Measurements from ENCODE around the gene NOS1AP.
"Not testable (repeated sequence)": the region's sequence is repeated elsewhere in the genome, so short reads cannot be mapped to it uniquely, and the experiment has no call there.

Gene NOS1AP

DNA sequence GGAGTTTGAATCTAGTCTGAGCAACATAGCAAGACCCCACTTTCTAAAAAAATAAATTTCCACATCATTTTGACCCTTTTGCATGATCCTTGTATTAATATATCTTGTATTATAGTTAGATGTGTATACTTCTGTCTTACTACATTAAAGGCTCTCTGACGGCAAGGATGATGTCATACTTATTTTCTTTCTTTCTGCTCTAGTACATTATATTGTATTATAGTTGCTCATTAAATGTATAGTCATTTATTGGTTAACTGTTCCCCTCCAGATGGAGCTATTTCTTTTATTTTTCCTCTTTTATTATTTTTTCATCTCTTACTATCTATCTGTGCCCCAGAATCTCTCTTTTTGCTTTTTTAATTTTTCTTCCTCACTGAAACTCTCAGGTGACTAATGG lies 30.9 kb upstream of the NOS1AP start:
- Mint-ChIP-seq H3K27me3 (peaks cover 8% of the 10 kb centered on the region), H3K4me1 (ENCODE audit: low read depth) (peaks cover 11% of the 10 kb centered on the region), H3K4me3 (no peak overlapping the region), H3K9me3 (peaks cover 4% of the 10 kb centered on the region), H3K27ac (no peak overlapping the region), H3K36me3 (ENCODE audit: low read depth) (no peaks in the 10 kb centered on the region)
- no peak for DNase-seq

DNA sequence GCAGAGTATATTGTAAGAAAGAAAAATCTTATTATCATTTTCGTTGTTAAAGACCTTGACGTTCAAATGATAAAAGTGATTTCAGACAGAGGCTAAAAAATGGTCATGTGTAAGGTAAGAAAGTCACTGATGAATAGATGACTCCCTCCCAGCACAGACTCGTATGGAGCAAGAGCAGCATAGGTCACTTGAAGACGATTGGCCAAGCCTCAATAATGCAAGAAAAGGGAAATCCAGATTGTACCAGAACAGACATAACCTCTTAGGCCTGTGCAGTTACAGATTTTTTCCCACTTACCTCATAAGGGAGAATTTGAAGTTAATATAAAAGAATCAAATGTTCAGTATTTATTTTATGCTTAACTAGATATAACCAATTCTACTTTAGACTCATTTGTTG lies 29.5 kb upstream of the NOS1AP start:
- Mint-ChIP-seq H3K4me1 (ENCODE audit: low read depth) (peaks cover 10% of the 10 kb centered on the region), H3K4me3 (no peak overlapping the region), H3K27me3 (peaks cover 4% of the 10 kb centered on the region), H3K9me3 (peaks cover 4% of the 10 kb centered on the region), H3K36me3 (ENCODE audit: low read depth) (no peaks in the 10 kb centered on the region), H3K27ac (no peak overlapping the region)
- no peak for DNase-seq

DNA sequence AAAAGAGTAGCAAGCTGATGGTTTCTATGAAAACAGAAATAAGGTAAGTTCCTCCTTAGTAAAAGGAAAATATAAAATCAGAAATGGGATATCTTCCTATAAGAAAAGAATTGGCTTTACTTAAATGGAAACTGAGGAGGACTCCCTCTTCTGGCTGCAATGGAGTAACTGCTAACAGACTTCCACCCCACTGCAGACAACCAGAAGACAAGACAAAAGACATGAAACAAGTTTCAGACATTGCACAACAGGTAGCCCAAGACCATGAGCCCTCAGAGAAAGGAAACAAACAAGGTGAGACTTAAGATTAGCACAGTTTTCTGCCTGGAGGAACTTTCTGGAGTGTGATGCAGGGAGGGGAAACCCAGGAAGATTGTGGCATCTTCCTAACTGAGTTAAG lies 28.8 kb upstream of the NOS1AP start:
- no peak for DNase-seq
- Mint-ChIP-seq H3K27ac (no peak overlapping the region), H3K36me3 (ENCODE audit: low read depth) (no peaks in the 10 kb centered on the region)

DNA sequence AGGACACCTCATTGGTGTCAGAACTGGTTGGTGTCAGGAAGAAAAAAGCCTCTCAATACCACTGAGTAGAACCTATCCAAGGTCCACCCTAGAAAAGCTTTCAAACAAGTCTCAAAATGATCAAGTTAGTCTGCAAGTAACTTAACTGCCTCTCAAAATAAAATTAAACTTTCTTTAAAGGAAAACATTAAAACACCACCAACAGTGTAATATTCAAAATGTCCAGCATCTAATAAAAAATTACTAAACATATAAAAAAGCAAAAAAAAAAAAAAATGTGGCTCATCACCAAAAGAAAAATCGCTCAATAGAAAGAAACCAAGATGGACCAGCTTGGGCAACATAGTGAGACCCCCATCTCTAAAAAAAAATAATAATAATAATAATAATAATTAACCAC lies 27.1 kb upstream of the NOS1AP start:
- H3K27me3 Mint-ChIP-seq, result peaks cover 4% of the 10 kb centered on the region
- H3K9me3 Mint-ChIP-seq, result peaks cover 4% of the 10 kb centered on the region

More for the DNA sequence above, 28.8 kb upstream of the NOS1AP start:
- H3K27me3 Mint-ChIP-seq, result peaks cover 4% of the 10 kb centered on the region
- H3K9me3 Mint-ChIP-seq, result peaks cover 4% of the 10 kb centered on the region
- H3K4me1 Mint-ChIP-seq (ENCODE audit: low read depth), result peaks cover 3% of the 10 kb centered on the region
- H3K4me3 Mint-ChIP-seq, result no peak overlapping the region

DNA sequence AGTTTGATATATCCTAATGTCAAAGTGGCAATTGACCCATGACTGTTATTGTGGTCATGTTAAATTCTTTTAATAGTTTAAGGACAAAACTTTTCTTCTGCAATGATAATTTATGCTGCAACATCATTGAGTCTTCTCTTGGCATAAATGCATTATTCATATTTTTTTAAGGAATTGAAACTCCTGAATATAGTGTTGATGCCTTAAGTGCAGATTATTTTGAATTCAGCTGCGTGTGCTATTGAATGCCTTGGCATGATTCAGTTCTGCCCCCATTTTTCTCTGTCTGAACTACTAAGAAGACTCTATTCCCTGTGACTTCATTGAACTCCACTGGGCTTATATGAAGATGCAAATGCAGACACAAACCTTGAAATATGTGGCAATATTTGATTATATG lies 22.6 kb upstream of the NOS1AP start:
- Mint-ChIP-seq H3K27ac (no peak overlapping the region), H3K4me3 (no peak overlapping the region), H3K36me3 (ENCODE audit: low read depth) (no peaks in the 10 kb centered on the region), H3K27me3 (peaks cover 11% of the 10 kb centered on the region), H3K4me1 (ENCODE audit: low read depth) (no peaks in the 10 kb centered on the region), H3K9me3 (peaks cover 3% of the 10 kb centered on the region)
- no peak for DNase-seq

More for the DNA sequence above, 27.1 kb upstream of the NOS1AP start:
- no peak overlapping the region for H3K4me3 Mint-ChIP-seq
- no peaks in the 10 kb centered on the region for H3K4me1 Mint-ChIP-seq (ENCODE audit: low read depth)
- DNase-seq, result no peak
- H3K36me3 Mint-ChIP-seq (ENCODE audit: low read depth), result no peaks in the 10 kb centered on the region
- no peak overlapping the region for H3K27ac Mint-ChIP-seq

DNA sequence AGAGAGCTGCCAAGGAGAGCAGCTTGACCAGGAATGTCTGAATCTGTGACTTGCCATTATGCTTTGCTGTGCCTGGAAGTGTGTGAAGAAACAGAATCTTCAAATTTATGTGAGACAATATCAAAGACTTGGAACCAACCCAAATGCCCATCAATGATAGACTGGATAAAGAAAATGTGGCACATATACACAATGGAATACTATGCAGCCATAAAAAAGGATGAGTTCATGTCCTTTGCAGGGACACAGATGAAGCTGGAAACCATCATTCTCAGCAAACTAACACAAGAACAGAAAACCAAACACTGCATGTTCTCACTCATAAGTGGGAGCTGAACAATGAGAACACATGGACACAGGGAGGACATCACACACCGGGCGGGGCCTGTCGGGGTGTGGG lies 15.5 kb upstream of the NOS1AP start:
- not testable (repeated sequence) for H3K4me1 Mint-ChIP-seq (ENCODE audit: low read depth); H3K27ac Mint-ChIP-seq

DNA sequence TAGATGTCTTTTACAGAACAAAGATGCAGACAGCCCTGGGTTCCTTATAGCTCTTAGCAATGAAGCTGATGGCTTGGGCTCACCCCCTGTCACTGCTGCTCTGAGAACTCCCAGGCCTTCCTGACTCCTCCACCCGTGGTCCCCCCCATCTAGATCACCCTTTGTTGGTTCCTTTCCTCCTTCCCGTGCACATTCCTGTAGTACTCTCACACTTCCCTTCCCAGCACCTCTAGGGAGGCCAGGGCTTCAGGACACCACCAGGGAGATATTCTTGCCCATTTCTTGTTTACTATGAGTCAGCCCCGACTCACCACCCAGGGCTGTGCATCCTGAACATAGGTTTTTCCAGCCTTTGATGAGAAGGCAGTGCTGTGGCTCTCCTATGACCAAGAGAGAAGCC lies 14.4 kb upstream of the NOS1AP start:
- Mint-ChIP-seq H3K27me3 (peaks cover 7% of the 10 kb centered on the region), H3K36me3 (ENCODE audit: low read depth) (no peaks in the 10 kb centered on the region), H3K4me1 (ENCODE audit: low read depth) (no peaks in the 10 kb centered on the region), H3K4me3 (no peak overlapping the region), H3K27ac (no peak overlapping the region), H3K9me3 (no peaks in the 10 kb centered on the region)
- no peak for DNase-seq

More for the DNA sequence above, 15.5 kb upstream of the NOS1AP start:
- H3K27me3 Mint-ChIP-seq; H3K4me3 Mint-ChIP-seq; H3K9me3 Mint-ChIP-seq; H3K36me3 Mint-ChIP-seq (ENCODE audit: low read depth); DNase-seq: not testable (repeated sequence)

DNA sequence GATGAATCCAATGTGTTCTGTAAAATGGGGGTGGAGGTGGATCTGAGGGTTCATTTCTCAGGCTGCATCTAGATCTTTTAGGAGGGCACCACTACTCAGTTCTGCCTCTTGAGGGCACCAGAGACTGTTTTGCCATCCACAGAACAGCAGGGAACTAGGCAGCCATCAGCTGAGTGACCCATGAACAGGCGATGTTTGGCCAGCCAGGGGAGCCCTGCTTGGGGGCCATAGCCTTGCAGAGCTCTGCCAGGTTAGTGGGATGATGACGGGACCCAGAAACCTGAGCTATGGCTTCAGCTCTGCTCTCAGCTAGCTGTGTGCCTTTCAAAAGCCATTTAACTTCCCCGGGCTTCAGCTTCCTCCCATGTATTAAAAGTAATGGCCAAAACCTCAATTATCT lies 13.4 kb upstream of the NOS1AP start:
- DNase-seq, result peak; percentile 53
- Mint-ChIP-seq H3K9me3 (no peaks in the 10 kb centered on the region), H3K27ac (no peak overlapping the region), H3K4me3 (no peak overlapping the region), H3K27me3 (peaks cover 7% of the 10 kb centered on the region), H3K36me3 (ENCODE audit: low read depth) (no peaks in the 10 kb centered on the region), H3K4me1 (ENCODE audit: low read depth) (no peaks in the 10 kb centered on the region)

DNA sequence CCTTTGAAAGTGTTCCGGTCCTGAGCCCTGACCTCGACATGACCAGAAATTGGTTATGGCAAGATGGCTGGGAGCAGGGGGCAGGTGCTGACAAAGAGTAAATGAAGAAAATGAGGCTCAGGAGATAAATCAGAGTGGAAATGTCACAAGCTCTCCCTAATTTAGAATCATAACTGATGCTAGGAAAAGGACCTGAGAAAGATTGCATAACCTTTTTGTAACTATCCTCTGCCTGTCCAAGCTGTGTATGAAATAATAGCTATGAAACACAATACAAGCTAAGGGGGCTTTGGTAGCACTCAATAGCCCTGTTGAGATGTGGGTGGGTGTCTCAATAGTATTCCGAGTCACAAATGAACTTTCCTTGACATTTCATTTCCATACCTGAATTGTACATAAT lies 12.9 kb upstream of the NOS1AP start:
- no peak for DNase-seq
- H3K4me1 Mint-ChIP-seq (ENCODE audit: low read depth), result no peaks in the 10 kb centered on the region
- no peaks in the 10 kb centered on the region for H3K36me3 Mint-ChIP-seq (ENCODE audit: low read depth)
- H3K9me3 Mint-ChIP-seq, result no peaks in the 10 kb centered on the region
- H3K27ac Mint-ChIP-seq, result no peak overlapping the region
- no peak overlapping the region for H3K4me3 Mint-ChIP-seq
- H3K27me3 Mint-ChIP-seq, result peaks cover 7% of the 10 kb centered on the region

DNA sequence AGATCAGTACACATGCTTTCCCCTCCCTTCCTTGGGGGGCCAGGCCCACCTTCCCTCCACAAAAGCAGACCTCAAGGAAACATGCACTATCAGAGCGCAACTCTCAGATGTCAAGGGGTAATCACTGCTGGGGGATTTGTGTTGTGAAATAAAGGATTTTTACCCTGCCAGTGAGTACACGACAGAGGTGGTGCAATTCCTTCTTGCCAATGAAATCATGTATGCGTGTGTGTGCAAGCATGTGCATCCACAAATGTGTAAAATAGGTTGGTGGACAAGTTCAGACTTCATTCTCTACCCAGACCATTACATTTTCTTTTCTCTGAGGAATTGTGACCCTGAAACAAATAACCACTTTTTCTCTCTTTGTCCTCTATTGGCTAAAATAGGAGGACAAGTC lies 9.8 kb upstream of the NOS1AP start:
- Mint-ChIP-seq H3K9me3 (no peaks in the 10 kb centered on the region), H3K4me3 (no peak overlapping the region), H3K27me3 (peaks cover 22% of the 10 kb centered on the region), H3K36me3 (ENCODE audit: low read depth) (no peaks in the 10 kb centered on the region), H3K4me1 (ENCODE audit: low read depth) (no peaks in the 10 kb centered on the region), H3K27ac (no peak overlapping the region)
- DNase-seq, result no peak

DNA sequence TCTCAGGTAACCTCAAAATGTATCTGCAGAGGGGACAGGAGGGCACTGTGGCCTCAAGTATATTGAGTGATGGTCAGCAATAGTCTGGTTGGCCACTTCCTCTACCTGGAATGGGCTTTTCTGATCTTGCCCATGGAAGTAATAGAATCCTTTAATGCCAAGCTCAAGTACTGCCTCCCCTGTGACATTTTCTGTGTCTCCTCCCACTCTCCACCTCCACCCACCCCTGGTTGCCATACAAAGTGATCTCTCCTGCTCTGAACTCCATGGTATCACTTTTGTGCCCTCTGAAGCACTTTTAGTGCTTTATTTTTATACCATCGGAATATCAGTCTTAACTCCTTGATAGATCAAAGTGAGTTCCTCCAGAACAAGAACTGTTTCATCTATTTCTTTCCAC lies 9.2 kb upstream of the NOS1AP start:
- Mint-ChIP-seq H3K4me1 (ENCODE audit: low read depth) (peaks cover under 1% of the 10 kb centered on the region), H3K27me3 (peaks cover 28% of the 10 kb centered on the region), H3K9me3 (no peaks in the 10 kb centered on the region), H3K27ac (no peak overlapping the region), H3K36me3 (ENCODE audit: low read depth) (no peaks in the 10 kb centered on the region), H3K4me3 (no peak overlapping the region)
- DNase-seq, result no peak

DNA sequence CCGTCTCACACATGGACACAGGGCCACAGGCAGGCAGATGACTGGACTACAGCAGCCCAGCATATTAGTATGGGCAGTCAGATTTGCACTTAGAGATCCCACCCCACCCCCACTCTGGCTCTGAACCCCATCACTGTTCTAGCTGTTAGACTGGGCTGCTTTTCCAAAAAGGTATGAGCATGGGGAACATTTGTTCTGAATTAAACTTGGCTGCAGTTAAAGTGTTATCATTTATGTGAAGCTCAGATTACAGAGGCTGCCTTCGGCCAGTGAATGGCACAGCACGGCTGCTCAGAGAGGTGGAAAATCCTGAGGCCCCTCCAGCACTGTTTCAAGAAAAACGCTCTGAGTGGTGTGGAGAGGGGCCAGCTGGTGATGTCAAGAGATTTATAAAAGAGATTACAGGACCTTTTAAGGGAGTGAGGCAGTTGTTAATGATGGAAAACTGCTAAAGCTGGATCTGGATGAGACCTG lies 6.9 kb upstream of the NOS1AP start:
- peaks cover 41% of the 10 kb centered on the region for H3K27me3 Mint-ChIP-seq
- no peaks in the 10 kb centered on the region for H3K9me3 Mint-ChIP-seq
- no peaks in the 10 kb centered on the region for H3K36me3 Mint-ChIP-seq (ENCODE audit: low read depth)
- H3K27ac Mint-ChIP-seq, result no peak overlapping the region
- H3K4me3 Mint-ChIP-seq, result no peak overlapping the region
- peaks cover 2% of the 10 kb centered on the region for H3K4me1 Mint-ChIP-seq (ENCODE audit: low read depth)
- no peak for DNase-seq

DNA sequence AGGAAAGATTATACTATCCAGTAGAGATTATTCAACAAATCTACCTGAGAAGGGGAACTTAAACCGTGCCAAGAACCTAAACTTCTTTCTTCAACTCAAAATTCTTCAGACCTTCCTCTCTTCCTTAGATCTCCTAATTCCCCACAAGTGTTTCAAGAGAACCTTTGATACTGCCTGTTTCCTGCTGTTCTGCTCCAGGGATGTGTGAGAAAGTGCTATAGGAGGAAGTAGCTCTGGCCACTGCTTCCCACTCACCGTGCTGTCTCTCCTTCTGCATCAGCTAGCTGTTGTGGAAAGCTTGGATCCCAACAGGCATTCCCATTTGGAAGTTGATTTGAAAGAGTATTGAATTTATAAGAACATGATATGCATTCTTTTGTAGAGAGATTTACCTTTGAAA lies 4.5 kb upstream of the NOS1AP start:
- no peaks in the 10 kb centered on the region for H3K9me3 Mint-ChIP-seq
- no peaks in the 10 kb centered on the region for H3K36me3 Mint-ChIP-seq (ENCODE audit: low read depth)
- no peak overlapping the region for H3K4me3 Mint-ChIP-seq
- no peak for DNase-seq
- H3K4me1 Mint-ChIP-seq (ENCODE audit: low read depth), result peaks cover 5% of the 10 kb centered on the region
- peaks cover 58% of the 10 kb centered on the region for H3K27me3 Mint-ChIP-seq
- no peak overlapping the region for H3K27ac Mint-ChIP-seq

DNA sequence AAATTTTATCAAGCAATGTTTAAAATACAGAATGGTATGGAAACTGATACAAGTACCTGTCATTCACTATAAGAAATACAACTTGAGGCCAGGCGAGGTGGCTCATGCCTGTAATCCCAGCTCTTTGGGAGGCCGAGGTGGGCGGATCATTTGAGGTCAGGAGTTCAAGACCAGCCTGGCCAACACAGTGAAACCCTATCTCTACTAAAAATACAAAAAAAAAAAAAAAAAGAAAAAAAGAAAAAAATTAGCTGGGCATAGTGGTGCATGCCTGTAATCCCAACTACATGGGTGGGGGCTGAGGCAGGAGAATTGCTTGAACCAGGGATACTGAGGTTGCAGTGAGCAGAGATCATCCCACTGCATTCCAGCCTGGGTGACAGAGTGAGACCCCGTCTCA lies 2.7 kb upstream of the NOS1AP start:
- DNase-seq; H3K9me3 Mint-ChIP-seq; H3K27ac Mint-ChIP-seq; H3K36me3 Mint-ChIP-seq (ENCODE audit: low read depth); H3K4me3 Mint-ChIP-seq: not testable (repeated sequence)
- Mint-ChIP-seq H3K27me3 (peaks cover 76% of the 10 kb centered on the region), H3K4me1 (ENCODE audit: low read depth) (peaks cover 14% of the 10 kb centered on the region)

DNA sequence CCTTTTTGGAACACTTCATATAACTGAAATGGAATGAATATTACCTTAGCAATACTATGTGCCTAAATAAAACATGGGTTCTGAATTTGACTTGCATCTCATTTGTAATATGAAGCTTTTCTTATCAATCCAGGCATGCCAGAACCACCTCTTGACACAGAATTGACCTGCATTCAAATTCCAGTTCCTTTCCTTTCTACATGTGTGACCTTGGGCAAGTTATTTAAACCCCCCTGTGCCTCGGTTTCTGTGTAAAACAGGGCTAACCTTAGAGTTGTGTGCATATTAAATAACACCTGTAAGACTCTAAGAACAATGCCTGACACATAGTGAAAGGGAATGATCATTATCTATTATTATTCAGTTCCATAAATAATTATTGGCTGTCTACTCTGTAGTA lies 2.0 kb upstream of the NOS1AP start:
- H3K4me1 Mint-ChIP-seq (ENCODE audit: low read depth), result peaks cover 14% of the 10 kb centered on the region
- H3K27ac Mint-ChIP-seq, result no peak overlapping the region
- no peak overlapping the region for H3K4me3 Mint-ChIP-seq
- H3K27me3 Mint-ChIP-seq, result peaks cover 80% of the 10 kb centered on the region
- no peaks in the 10 kb centered on the region for H3K36me3 Mint-ChIP-seq (ENCODE audit: low read depth)
- H3K9me3 Mint-ChIP-seq, result no peaks in the 10 kb centered on the region
- DNase-seq, result no peak

DNA sequence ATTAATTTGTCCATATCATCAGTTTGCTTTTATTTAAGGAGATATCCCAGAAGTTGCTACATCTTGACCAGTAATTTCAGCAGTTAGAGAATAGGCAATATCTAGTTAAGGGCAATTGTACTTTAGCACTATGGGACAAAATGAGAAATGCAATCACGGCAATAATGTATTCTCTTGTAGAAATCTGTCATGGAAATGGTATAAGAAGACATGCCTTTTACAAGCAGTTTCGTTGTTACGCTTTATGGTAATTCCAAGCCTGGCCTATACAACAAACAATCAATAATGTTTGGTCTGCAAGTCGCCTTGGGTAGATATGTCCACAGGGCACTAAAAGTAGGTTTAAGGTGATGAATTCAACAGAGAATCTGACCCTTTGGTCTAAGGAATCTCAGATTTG lies 1.2 kb upstream of the NOS1AP start:
- H3K27me3 Mint-ChIP-seq, result peaks cover 79% of the 10 kb centered on the region

More for the DNA sequence above, 1.2 kb upstream of the NOS1AP start:
- no peaks in the 10 kb centered on the region for H3K36me3 Mint-ChIP-seq (ENCODE audit: low read depth)
- no peak for DNase-seq
- peaks cover 14% of the 10 kb centered on the region for H3K4me1 Mint-ChIP-seq (ENCODE audit: low read depth)
- H3K27ac Mint-ChIP-seq, result no peak overlapping the region
- no peak overlapping the region for H3K4me3 Mint-ChIP-seq
- H3K9me3 Mint-ChIP-seq, result no peaks in the 10 kb centered on the region

All from activated T-cell treated with anti-CD3 and anti-CD28 coated beads, Interleukin-2, amount 50 U/mL, for 24 hours (primary cell).